ENCODE data around the gene ARVCF.

Gene ARVCF

DNA sequence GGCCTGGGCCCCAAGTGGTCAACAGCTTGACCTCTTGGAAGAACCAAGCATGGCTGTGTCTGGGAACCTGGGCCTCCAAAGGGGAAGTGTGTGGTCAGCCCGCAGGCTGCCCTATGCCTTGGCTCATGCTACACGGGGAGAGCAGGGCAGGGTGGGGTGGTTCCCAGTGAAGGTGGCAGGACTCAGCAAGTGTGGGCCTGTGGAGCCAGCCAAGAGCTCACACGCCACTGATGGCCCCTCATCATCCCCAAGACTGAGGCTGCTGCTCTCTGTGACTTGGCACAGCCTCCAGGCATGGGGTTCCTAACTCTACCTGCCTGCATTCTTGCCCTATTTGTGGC is 47.5 kb upstream of the ARVCF start:
- H3K36me3 ChIP-seq (ENCODE audit: control insufficient read depth in 1 of 2, insufficient read depth in 2 of 2, low read length in 2 of 2): peaks cover 19 to 27% of the 10 kb centered on the region in 2 experiments
- H3K79me1 ChIP-seq (ENCODE audit: low read length): no peaks in the 10 kb centered on the region
- no peak overlapping the region for H3K14ac ChIP-seq (ENCODE audit: low read length)
- no peak overlapping the region for H4K91ac ChIP-seq (ENCODE audit: low read depth, low read length)
- peaks cover 4% of the 10 kb centered on the region in 2 experiments for H3K4me1 ChIP-seq (ENCODE audit: control insufficient read depth in 1 of 2, insufficient read depth in 2 of 2, low read length in 2 of 2)
- H3K4ac ChIP-seq (ENCODE audit: low read depth, low read length): no peak overlapping the region
- H3K9me3 ChIP-seq (ENCODE audit: insufficient read depth, low read depth, low read length): peaks cover 4% of the 10 kb centered on the region
- WGBS (ENCODE audit: extremely low coverage, insufficient coverage, insufficient read length): no CpG with 5 or more reads among the region's 3 CpGs
- H2BK12ac ChIP-seq (ENCODE audit: low read length): no peak overlapping the region
- no peaks in the 10 kb centered on the region for H3K79me2 ChIP-seq (ENCODE audit: control insufficient read depth, insufficient read depth, low read length, poor library complexity)
- no peak overlapping the region for H3K27ac ChIP-seq (ENCODE audit: low read depth, low read length)
- H2BK120ac ChIP-seq (ENCODE audit: insufficient read depth, low read length, poor library complexity): no peak overlapping the region
- H3K18ac ChIP-seq (ENCODE audit: low read length): no peak overlapping the region
- no peak for DNase-seq
- no peak overlapping the region for H4K12ac ChIP-seq (ENCODE audit: low read depth, low read length)
- H3K9ac ChIP-seq (ENCODE audit: low read length): no peak overlapping the region
- no peak overlapping the region for H3K4me2 ChIP-seq (ENCODE audit: low read length)
- no peak overlapping the region for H4K8ac ChIP-seq (ENCODE audit: low read depth, low read length)
- H3K23ac ChIP-seq (ENCODE audit: low read length): no peak overlapping the region
- no peak overlapping the region for H2AK5ac ChIP-seq (ENCODE audit: low read length)
- no peaks in the 10 kb centered on the region for H3K27me3 ChIP-seq (ENCODE audit: insufficient read depth, low read length)
- no peak overlapping the region for H3K4me3 ChIP-seq (ENCODE audit: low read depth, low read length)
- no peak overlapping the region for H2BK5ac ChIP-seq (ENCODE audit: low read depth, low read length, poor library complexity)
- H2AFZ ChIP-seq (ENCODE audit: insufficient read depth, low read length, poor library complexity): no peak overlapping the region

DNA sequence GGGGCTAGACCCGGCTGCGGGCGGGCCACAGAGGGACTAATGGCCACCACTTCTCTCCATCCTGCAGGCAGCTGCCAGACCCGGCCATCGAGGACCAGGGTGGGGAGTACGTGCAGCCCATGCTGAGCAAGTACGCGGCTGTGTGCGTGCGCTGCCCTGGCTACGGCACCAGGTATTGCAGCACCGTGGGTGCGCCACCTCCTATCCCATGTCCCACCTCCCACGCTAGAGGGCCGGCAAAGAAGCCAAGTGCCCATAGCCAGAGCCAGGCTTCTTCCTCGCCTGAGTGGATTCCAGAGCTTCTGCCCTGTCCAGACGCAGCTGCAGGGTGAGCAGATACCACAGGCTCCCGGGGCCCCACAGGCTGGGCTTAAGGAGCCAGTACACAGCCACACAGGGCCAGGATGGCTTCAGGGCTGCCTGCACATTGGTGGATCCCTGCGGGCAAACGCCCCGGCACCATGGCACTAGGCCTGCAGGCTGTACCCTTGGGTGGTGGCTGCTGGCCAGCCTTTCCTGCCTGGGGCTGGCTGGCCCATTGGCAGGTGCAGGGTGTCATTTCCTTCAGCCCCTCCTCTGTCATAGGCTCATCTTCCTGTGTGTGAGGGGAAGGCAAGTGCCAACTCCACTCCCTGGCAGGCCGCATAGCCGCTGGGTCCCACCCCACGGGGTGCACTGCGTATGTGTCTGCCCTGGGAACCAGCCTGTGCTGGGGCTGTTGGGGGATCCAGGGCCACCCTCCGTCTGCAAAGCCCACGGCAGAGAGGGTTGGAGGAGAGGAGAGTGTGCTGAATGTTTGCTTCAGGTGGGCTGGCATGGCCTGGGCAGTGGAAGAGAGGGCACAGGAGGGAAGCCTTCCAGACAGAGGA is 46.9 kb upstream of the ARVCF start:
- Histone ChIP-seq H2AFZ (ENCODE audit: insufficient read depth, low read length, poor library complexity) (no peak overlapping the region), H3K79me2 (ENCODE audit: control insufficient read depth, insufficient read depth, low read length, poor library complexity) (no peaks in the 10 kb centered on the region), H2BK12ac (ENCODE audit: low read length) (no peak overlapping the region), H3K23ac (ENCODE audit: low read length) (no peak overlapping the region), H3K4me2 (ENCODE audit: low read length) (no peak overlapping the region), H3K9me3 (ENCODE audit: insufficient read depth, low read depth, low read length) (peaks cover 3% of the 10 kb centered on the region), H3K4me3 (ENCODE audit: low read depth, low read length) (no peak overlapping the region), H2BK5ac (ENCODE audit: low read depth, low read length, poor library complexity) (no peak overlapping the region), H3K14ac (ENCODE audit: low read length) (no peak overlapping the region), H3K4ac (ENCODE audit: low read depth, low read length) (no peak overlapping the region), H2AK5ac (ENCODE audit: low read length) (no peak overlapping the region), H3K18ac (ENCODE audit: low read length) (no peak overlapping the region), H3K4me1 (ENCODE audit: control insufficient read depth in 1 of 2, insufficient read depth in 2 of 2, low read length in 2 of 2) (peaks cover 4% of the 10 kb centered on the region in 2 experiments), H4K12ac (ENCODE audit: low read depth, low read length) (no peak overlapping the region), H3K9ac (ENCODE audit: low read length) (no peak overlapping the region), H4K91ac (ENCODE audit: low read depth, low read length) (no peak overlapping the region), H4K8ac (ENCODE audit: low read depth, low read length) (no peak overlapping the region), H3K36me3 (ENCODE audit: control insufficient read depth in 1 of 2, insufficient read depth in 2 of 2, low read length in 2 of 2) (peaks cover 19 to 27% of the 10 kb centered on the region in 2 experiments), H3K27me3 (ENCODE audit: insufficient read depth, low read length) (no peaks in the 10 kb centered on the region), H3K27ac (ENCODE audit: low read depth, low read length) (no peak overlapping the region), H2BK120ac (ENCODE audit: insufficient read depth, low read length, poor library complexity) (no peak overlapping the region), H3K79me1 (ENCODE audit: low read length) (no peaks in the 10 kb centered on the region)
- WGBS (ENCODE audit: extremely low coverage, insufficient coverage, insufficient read length): no CpG with 5 or more reads among the region's 27 CpGs
- DNase-seq: no peak

DNA sequence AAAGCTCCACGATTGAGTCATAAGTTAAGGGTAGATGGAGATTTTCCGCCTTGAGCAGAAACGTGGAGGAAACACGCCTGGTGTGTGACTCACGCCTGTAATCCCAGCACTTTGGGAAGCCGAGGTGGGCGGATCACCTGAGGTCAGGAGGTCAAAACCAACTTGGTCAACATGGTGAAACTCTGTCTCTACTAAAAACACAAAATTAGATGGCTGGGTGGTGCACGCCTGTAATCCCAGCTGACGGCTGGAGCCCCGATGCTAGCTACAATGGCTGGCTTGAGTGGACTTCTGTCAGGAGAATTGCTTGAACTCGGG is 46.1 kb upstream of the ARVCF start:
- Histone ChIP-seq H3K79me2 (ENCODE audit: control insufficient read depth, insufficient read depth, low read length, poor library complexity) (no peaks in the 10 kb centered on the region), H3K36me3 (ENCODE audit: control insufficient read depth in 1 of 2, insufficient read depth in 2 of 2, low read length in 2 of 2) (peaks cover 19 to 27% of the 10 kb centered on the region in 2 experiments), H3K23ac (ENCODE audit: low read length) (no peak overlapping the region), H2BK12ac (ENCODE audit: low read length) (no peak overlapping the region), H3K79me1 (ENCODE audit: low read length) (no peaks in the 10 kb centered on the region), H3K27me3 (ENCODE audit: insufficient read depth, low read length) (no peaks in the 10 kb centered on the region), H3K14ac (ENCODE audit: low read length) (no peak overlapping the region), H2AFZ (ENCODE audit: insufficient read depth, low read length, poor library complexity) (no peak overlapping the region), H4K8ac (ENCODE audit: low read depth, low read length) (no peak overlapping the region), H3K18ac (ENCODE audit: low read length) (no peak overlapping the region), H4K12ac (ENCODE audit: low read depth, low read length) (no peak overlapping the region), H3K4ac (ENCODE audit: low read depth, low read length) (no peak overlapping the region), H3K4me3 (ENCODE audit: low read depth, low read length) (no peak overlapping the region), H3K9me3 (ENCODE audit: insufficient read depth, low read depth, low read length) (peaks cover 3% of the 10 kb centered on the region), H3K27ac (ENCODE audit: low read depth, low read length) (no peak overlapping the region), H2BK120ac (ENCODE audit: insufficient read depth, low read length, poor library complexity) (no peak overlapping the region), H4K91ac (ENCODE audit: low read depth, low read length) (no peak overlapping the region), H3K4me1 (ENCODE audit: control insufficient read depth in 1 of 2, insufficient read depth in 2 of 2, low read length in 2 of 2) (peaks cover 4% of the 10 kb centered on the region in 2 experiments), H3K4me2 (ENCODE audit: low read length) (no peak overlapping the region), H2AK5ac (ENCODE audit: low read length) (no peak overlapping the region), H3K9ac (ENCODE audit: low read length) (no peak overlapping the region), H2BK5ac (ENCODE audit: low read depth, low read length, poor library complexity) (no peak overlapping the region)
- WGBS (ENCODE audit: extremely low coverage, insufficient coverage, insufficient read length): no CpG with 5 or more reads among the region's 11 CpGs
- peak; percentile 62 to 65 for DNase-seq

DNA sequence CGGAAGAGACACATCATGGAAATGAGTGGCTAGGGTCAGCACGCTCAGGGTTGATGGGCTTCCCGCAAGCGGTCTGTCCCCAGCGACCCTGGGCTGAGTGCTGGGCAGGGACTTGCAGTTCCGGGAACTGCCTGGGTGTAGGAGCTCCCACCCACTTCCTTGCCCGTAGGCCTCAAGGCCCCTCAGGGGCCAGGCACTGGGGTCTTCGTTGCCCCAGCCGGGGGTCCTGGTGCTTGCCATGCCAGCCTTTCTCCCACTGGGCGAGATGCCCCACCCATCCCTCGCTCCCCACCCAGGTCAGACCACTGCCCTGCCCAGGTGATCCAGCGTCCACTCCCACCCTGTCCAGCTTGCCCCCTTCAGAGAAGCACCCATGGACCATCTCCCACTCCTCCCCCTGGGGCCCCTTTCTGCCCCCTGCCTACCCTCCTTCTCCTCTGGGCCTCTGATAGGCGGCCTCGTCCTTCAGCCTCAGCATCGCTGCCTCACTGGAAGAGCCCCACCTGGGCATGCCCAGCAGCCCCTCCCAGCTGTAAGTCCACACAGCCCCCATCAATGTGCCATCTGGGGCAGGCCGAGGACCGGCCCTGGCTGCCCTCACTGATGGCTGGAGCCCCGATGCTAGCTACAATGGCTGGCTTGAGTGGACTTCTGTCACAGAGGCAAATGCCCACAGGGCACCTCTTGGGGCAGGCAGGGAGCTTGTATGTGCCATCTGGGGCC is 45.6 kb upstream of the ARVCF start:
- Histone ChIP-seq H4K12ac (ENCODE audit: low read depth, low read length) (no peak overlapping the region), H3K27me3 (ENCODE audit: insufficient read depth, low read length) (no peaks in the 10 kb centered on the region), H3K79me2 (ENCODE audit: control insufficient read depth, insufficient read depth, low read length, poor library complexity) (no peaks in the 10 kb centered on the region), H3K9me3 (ENCODE audit: insufficient read depth, low read depth, low read length) (peaks cover 3% of the 10 kb centered on the region), H4K8ac (ENCODE audit: low read depth, low read length) (no peak overlapping the region), H3K18ac (ENCODE audit: low read length) (no peak overlapping the region), H2BK5ac (ENCODE audit: low read depth, low read length, poor library complexity) (no peak overlapping the region), H3K4me2 (ENCODE audit: low read length) (no peak overlapping the region), H3K9ac (ENCODE audit: low read length) (no peak overlapping the region), H3K36me3 (ENCODE audit: control insufficient read depth in 1 of 2, insufficient read depth in 2 of 2, low read length in 2 of 2) (peaks cover 22 to 30% of the 10 kb centered on the region in 2 experiments), H2BK12ac (ENCODE audit: low read length) (no peak overlapping the region), H2BK120ac (ENCODE audit: insufficient read depth, low read length, poor library complexity) (no peak overlapping the region), H3K79me1 (ENCODE audit: low read length) (no peaks in the 10 kb centered on the region), H3K4ac (ENCODE audit: low read depth, low read length) (no peak overlapping the region), H2AK5ac (ENCODE audit: low read length) (no peak overlapping the region), H3K14ac (ENCODE audit: low read length) (no peak overlapping the region), H3K23ac (ENCODE audit: low read length) (no peak overlapping the region), H3K4me1 (ENCODE audit: control insufficient read depth in 1 of 2, insufficient read depth in 2 of 2, low read length in 2 of 2) (peaks cover 4% of the 10 kb centered on the region in 2 experiments), H2AFZ (ENCODE audit: insufficient read depth, low read length, poor library complexity) (no peak overlapping the region), H3K27ac (ENCODE audit: low read depth, low read length) (no peak overlapping the region), H4K91ac (ENCODE audit: low read depth, low read length) (no peak overlapping the region), H3K4me3 (ENCODE audit: low read depth, low read length) (no peak overlapping the region)
- no CpG with 5 or more reads among the region's 18 CpGs for WGBS (ENCODE audit: extremely low coverage, insufficient coverage, insufficient read length)
- DNase-seq: no peak
